ENCODE data around the gene EMP3.

EMP3 gene

DNA sequence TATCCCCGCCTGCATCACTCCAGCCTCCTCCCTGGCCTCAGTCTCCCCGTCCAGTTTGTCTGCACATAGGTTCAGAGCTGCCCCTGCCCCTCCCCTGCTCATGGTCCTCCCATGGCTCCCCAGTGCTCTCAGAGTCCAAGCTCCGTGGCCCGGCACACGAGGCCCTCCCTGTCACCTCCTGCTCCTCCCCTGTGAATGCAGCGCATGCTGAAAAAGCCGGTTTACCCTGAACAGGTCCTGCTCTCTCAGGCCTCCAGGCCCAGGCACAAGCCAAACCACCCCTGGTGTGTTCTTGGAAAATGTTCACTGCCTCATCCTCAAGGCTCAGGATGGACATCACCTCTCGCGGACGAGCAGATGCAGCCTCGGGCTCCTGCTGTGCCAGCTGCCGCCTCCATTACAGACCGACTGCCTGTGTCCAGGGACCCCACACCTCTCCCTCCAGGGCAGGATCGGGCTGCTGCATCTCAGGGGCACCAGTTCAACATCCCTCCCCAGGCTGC is 13.0 kb downstream of the EMP3 start:
- H3K27me3 ChIP-seq (ENCODE audit: control insufficient read depth in 1 of 2, insufficient read depth in 2 of 2, low read length in 2 of 2), result no peaks in the 10 kb centered on the region
- H3K36me3 ChIP-seq (ENCODE audit: insufficient read depth, low read length), result peaks cover 5% of the 10 kb centered on the region
- no peak overlapping the region for H3K9ac ChIP-seq (ENCODE audit: low read length)
- peaks cover 4% of the 10 kb centered on the region for H3K4me1 ChIP-seq (ENCODE audit: insufficient read depth, low read length)
- no peaks in the 10 kb centered on the region for H3K9me3 ChIP-seq (ENCODE audit: low read length)
- no peak overlapping the region for H3K27ac ChIP-seq (ENCODE audit: low read depth, low read length)
- no peak overlapping the region for H3K4me3 ChIP-seq (ENCODE audit: low read depth in 1 of 2, low read length in 2 of 2)

DNA sequence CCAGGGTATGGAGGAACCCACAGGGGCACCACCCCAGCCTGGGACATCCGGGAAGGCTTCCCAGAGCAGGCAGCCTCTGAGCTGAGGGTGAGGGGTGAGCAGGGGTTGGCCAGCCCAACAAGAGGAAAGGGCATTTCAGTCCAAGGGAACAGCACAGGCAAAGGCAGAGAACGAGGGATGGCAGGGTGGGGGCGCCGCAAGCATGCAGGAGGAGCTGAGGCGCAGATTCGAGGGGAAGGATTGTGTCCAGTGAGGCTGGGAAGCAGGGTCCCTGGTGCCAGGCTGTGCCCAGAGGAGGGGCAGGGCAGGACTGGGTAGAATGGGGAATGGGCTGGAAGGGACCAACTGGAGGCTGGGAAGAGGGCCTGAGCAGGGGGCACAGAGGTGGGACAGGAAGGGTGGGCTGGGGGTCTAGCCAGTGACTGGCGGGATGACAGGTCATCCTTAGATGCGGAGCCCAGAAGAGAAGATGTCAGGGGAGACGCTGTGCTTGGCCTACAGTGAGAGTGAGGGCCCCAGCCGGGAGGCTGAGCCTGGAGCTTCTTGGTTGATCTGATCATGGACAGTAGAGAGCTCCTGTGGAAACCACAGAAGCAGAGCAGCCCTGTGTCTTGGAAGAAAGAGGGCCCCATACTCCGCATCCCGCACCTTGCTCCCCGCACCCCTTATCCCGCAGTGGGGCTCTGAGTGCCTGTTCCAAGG is 13.6 kb downstream of the EMP3 start:
- H3K27ac ChIP-seq (ENCODE audit: low read depth, low read length), result no peak overlapping the region

DNA sequence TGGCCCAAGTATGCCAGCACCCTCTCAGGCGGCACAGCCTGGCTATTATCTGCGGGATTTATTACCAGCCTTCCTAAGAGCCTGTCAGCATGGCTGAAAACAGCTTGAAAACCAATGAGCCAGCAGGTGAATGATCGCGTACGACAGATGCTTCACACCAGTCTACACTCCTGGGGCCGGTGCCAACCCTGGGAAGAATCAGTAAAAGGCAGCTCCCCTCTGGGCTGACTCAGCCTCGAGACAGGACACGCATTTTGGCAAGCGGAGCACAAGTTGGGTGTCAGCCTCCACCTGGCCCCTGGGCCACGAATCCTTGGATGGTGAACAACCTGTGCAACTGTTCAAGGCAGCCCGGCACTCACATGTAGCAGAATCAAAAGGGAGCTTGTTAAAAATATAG is 15.6 kb downstream of the EMP3 start:
- Histone ChIP-seq H3K4me1 (ENCODE audit: insufficient read depth, low read length) (no peaks in the 10 kb centered on the region), H3K27ac (ENCODE audit: low read depth, low read length) (no peak overlapping the region), H3K4me3 (ENCODE audit: low read depth in 1 of 2, low read length in 2 of 2) (no peak overlapping the region), H3K9me3 (ENCODE audit: low read length) (no peaks in the 10 kb centered on the region), H3K9ac (ENCODE audit: low read length) (no peak overlapping the region), H3K27me3 (ENCODE audit: control insufficient read depth in 1 of 2, insufficient read depth in 2 of 2, low read length in 2 of 2) (no peaks in the 10 kb centered on the region), H3K36me3 (ENCODE audit: insufficient read depth, low read length) (peaks cover 5% of the 10 kb centered on the region)

More for the DNA sequence above, 13.6 kb downstream of the EMP3 start:
- H3K36me3 ChIP-seq (ENCODE audit: insufficient read depth, low read length), result peaks cover 5% of the 10 kb centered on the region
- no peaks in the 10 kb centered on the region for H3K4me1 ChIP-seq (ENCODE audit: insufficient read depth, low read length)
- H3K9me3 ChIP-seq (ENCODE audit: low read length), result no peaks in the 10 kb centered on the region
- no peak overlapping the region for H3K9ac ChIP-seq (ENCODE audit: low read length)
- no peaks in the 10 kb centered on the region for H3K27me3 ChIP-seq (ENCODE audit: control insufficient read depth in 1 of 2, insufficient read depth in 2 of 2, low read length in 2 of 2)
- H3K4me3 ChIP-seq (ENCODE audit: low read depth in 1 of 2, low read length in 2 of 2), result no peak overlapping the region

DNA sequence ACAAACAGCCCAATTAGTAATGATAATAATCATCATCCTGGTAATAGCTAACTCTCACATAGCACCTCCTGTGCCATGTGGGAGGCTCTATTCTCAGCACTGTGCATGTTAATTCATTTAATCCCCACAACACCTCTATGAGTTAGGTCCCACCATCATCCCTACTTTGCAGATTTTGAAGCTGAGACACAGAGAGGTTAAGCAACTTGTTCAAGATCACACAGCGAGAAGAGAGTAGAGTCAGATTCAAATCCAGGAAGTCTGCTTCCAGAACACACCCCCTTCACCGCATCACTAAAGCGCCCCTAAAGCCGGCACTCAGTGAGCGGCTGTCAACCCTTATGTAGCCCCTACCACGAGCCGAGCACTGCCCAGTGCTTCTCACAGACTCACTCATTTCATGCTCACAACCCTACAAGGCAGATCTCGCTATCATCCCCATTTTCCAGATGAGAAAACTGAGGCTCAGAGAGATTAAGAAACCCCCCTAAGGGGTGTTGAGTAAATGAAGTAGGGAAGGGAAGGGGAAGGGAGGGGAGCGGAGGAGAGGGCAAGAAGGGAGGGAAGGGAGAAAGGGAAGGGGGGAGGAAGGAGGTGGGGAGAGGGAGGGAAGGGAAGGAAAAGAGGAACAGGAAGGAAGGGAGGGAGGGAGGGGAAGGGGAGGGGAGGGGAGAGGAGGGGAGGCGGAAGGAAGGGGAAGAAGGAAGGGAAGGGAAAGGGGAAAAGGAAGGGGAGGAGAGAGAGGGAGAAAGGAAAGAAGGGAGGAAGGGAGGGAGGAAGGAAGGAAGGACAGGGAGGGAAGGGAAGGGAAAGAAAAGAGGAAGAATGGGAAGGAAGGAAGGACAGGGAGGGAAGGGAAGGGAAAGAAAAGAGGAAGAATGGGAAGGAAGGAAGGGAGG is 16.4 kb downstream of the EMP3 start:
- H3K9ac ChIP-seq (ENCODE audit: low read length), result no peak overlapping the region
- H3K36me3 ChIP-seq (ENCODE audit: insufficient read depth, low read length), result peaks cover 5% of the 10 kb centered on the region
- no peak overlapping the region for H3K4me3 ChIP-seq (ENCODE audit: low read depth in 1 of 2, low read length in 2 of 2)
- H3K9me3 ChIP-seq (ENCODE audit: low read length), result no peaks in the 10 kb centered on the region
- H3K27ac ChIP-seq (ENCODE audit: low read depth, low read length), result no peak overlapping the region
- no peaks in the 10 kb centered on the region for H3K27me3 ChIP-seq (ENCODE audit: control insufficient read depth in 1 of 2, insufficient read depth in 2 of 2, low read length in 2 of 2)
- H3K4me1 ChIP-seq (ENCODE audit: insufficient read depth, low read length), result no peaks in the 10 kb centered on the region

DNA sequence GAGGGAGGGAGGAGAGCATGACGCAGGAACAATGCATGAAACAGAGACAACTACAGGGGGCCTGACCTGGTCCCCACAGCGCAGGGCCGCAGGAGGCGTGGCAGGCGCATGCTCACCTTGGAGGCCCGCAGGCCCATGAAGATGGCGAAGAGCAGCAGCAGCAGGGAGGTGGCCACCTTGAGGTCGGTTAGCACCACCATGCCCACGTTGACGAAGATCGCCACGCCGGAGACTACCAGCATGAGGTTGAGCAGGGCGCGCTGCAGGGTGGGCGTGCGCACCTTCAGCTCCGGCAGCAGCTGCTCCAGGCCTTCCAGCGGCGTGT is 17.0 kb downstream of the EMP3 start:
- H3K36me3 ChIP-seq (ENCODE audit: insufficient read depth, low read length), result peaks cover 5% of the 10 kb centered on the region
- H3K4me3 ChIP-seq (ENCODE audit: low read depth in 1 of 2, low read length in 2 of 2), result no peak overlapping the region
- H3K9me3 ChIP-seq (ENCODE audit: low read length), result no peaks in the 10 kb centered on the region
- no peak overlapping the region for H3K27ac ChIP-seq (ENCODE audit: low read depth, low read length)
- no peaks in the 10 kb centered on the region for H3K4me1 ChIP-seq (ENCODE audit: insufficient read depth, low read length)
- no peaks in the 10 kb centered on the region for H3K27me3 ChIP-seq (ENCODE audit: control insufficient read depth in 1 of 2, insufficient read depth in 2 of 2, low read length in 2 of 2)
- no peak overlapping the region for H3K9ac ChIP-seq (ENCODE audit: low read length)

DNA sequence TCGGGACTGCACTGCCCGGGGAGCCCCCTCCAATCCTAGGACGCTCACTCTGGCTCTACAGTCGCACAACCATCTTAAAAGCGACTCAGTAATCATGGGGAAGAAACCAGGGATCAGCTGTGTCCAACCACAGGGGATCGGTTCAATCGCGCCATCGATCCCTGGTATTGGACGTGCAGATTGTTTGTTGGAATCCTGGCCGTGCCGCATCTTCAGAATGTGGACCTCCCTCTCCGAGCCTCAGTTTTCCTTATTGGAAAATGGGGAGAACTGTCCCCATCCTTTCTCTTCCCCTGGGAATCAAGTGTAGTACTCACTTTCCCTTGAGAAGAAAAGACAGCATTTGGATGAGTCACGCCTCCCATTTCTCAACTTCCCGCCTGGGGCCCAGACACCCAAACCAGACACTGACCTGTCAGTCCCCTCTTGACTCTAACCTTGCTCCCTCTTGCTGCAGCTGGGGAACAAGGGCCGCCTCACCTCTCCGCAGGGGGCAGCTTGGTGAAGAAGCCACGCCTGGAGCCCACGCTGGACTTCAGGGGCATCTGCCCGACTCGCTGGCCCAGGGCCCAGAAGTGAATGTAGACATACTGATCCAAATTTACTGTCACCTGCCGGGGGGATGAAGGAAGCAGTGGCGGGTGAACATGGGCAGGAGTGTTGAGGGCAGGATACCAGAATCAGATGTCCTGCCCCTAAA is 17.6 kb downstream of the EMP3 start:
- no peak overlapping the region for H3K27ac ChIP-seq (ENCODE audit: low read depth, low read length)
- H3K4me1 ChIP-seq (ENCODE audit: insufficient read depth, low read length), result no peaks in the 10 kb centered on the region
- H3K27me3 ChIP-seq (ENCODE audit: control insufficient read depth in 1 of 2, insufficient read depth in 2 of 2, low read length in 2 of 2), result no peaks in the 10 kb centered on the region
- no peak overlapping the region for H3K9ac ChIP-seq (ENCODE audit: low read length)
- H3K36me3 ChIP-seq (ENCODE audit: insufficient read depth, low read length), result peaks cover 5% of the 10 kb centered on the region
- no peak overlapping the region for H3K4me3 ChIP-seq (ENCODE audit: low read depth in 1 of 2, low read length in 2 of 2)
- H3K9me3 ChIP-seq (ENCODE audit: low read length), result no peaks in the 10 kb centered on the region

DNA sequence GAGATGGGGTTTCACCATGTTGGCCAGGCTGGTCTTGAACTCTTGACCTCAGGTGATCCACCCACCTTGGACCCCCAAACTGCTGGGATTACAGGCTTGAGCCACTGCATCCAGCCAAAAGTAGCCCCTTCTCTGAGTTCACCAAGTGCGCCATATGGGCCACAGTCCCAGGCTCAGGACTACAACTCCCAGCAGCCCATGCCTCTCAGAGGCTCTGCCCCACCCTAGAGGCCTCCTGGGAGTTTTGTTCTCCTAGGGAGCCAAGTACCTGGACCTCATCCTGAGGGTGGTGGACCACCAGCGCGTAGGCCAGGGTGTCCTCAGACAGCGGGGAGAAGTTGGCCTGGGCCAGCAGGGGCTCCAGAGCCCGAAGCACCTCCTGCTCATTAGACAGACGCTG is 19.5 kb downstream of the EMP3 start:
- H3K9ac ChIP-seq (ENCODE audit: low read length), result no peak overlapping the region
- H3K36me3 ChIP-seq (ENCODE audit: insufficient read depth, low read length), result peaks cover 5% of the 10 kb centered on the region
- H3K4me1 ChIP-seq (ENCODE audit: insufficient read depth, low read length), result no peaks in the 10 kb centered on the region
- no peak overlapping the region for H3K4me3 ChIP-seq (ENCODE audit: low read depth in 1 of 2, low read length in 2 of 2)
- no peaks in the 10 kb centered on the region for H3K9me3 ChIP-seq (ENCODE audit: low read length)
- H3K27me3 ChIP-seq (ENCODE audit: control insufficient read depth in 1 of 2, insufficient read depth in 2 of 2, low read length in 2 of 2), result no peaks in the 10 kb centered on the region
- H3K27ac ChIP-seq (ENCODE audit: low read depth, low read length), result no peak overlapping the region

DNA sequence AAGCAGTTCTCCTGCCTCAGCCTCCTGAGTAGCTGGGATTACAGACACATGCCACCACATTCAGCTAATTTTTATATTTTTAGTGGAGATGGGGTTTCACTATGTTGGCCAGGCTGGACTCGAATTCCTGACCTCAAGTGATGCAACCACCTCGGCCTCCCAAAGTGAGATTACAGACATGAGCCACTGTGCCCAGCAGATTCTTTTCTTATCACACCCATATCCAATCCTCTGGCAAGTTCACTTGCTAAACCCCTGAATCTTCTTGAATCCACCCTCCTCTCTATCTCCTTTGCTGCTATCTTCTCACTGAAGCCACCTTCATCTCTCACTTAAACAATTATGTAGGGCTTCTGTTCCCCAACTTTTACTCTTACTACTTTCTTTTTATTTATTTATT is 20.8 kb downstream of the EMP3 start:
- H3K27me3 ChIP-seq (ENCODE audit: control insufficient read depth in 1 of 2, insufficient read depth in 2 of 2, low read length in 2 of 2), result no peaks in the 10 kb centered on the region
- H3K27ac ChIP-seq (ENCODE audit: low read depth, low read length), result no peak overlapping the region
- H3K4me1 ChIP-seq (ENCODE audit: insufficient read depth, low read length), result no peaks in the 10 kb centered on the region
- H3K9me3 ChIP-seq (ENCODE audit: low read length), result no peaks in the 10 kb centered on the region
- peaks cover 5% of the 10 kb centered on the region for H3K36me3 ChIP-seq (ENCODE audit: insufficient read depth, low read length)
- no peak overlapping the region for H3K4me3 ChIP-seq (ENCODE audit: low read depth in 1 of 2, low read length in 2 of 2)
- no peak overlapping the region for H3K9ac ChIP-seq (ENCODE audit: low read length)

DNA sequence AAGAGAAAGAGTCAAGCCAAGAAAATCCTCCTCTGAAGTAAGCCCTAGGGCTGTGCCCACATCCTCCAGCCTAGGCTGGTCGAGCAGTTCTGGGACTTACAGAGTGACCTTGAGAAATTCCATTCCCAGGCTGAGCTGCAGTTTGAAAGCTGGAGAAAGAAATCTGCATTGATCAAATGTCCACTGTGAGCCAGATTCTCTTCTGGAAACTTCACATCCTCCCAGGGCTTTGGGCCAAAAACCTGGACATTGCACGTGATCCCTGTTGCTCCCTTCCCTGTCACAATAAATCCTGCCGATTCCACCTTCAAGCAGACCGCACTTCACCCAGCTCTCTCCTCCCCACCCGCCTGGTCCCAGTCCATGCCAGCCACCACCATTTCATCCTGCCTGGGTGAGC is 22.7 kb downstream of the EMP3 start:
- Histone ChIP-seq H3K9ac (ENCODE audit: low read length) (no peak overlapping the region), H3K27ac (ENCODE audit: low read depth, low read length) (no peak overlapping the region), H3K9me3 (ENCODE audit: low read length) (no peaks in the 10 kb centered on the region)

DNA sequence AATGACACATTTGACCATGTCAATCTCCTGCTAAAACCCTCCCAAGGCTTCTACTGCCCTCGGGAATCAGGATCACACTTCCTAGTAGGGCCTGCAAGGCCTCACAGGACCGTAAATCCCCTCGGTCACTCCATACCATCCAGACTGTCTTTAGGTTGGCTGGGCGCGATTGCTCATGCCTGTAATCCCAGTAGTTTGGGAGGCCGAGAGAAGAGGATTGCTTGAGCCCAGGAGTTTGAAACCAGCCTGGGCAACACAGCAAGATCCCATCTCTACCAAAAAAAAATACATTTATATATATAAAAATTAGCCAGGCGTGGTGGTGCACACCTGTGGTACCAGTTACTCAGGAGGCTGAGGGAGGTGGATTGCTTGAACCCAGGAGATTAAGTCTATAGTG is 23.4 kb downstream of the EMP3 start:
- Histone ChIP-seq H3K27ac (ENCODE audit: low read depth, low read length) (no peak overlapping the region), H3K4me1 (ENCODE audit: insufficient read depth, low read length) (no peaks in the 10 kb centered on the region), H3K4me3 (ENCODE audit: low read depth in 1 of 2, low read length in 2 of 2) (no peak overlapping the region), H3K27me3 (ENCODE audit: control insufficient read depth in 1 of 2, insufficient read depth in 2 of 2, low read length in 2 of 2) (no peaks in the 10 kb centered on the region), H3K36me3 (ENCODE audit: insufficient read depth, low read length) (no peaks in the 10 kb centered on the region), H3K9me3 (ENCODE audit: low read length) (no peaks in the 10 kb centered on the region), H3K9ac (ENCODE audit: low read length) (no peak overlapping the region)

More for the DNA sequence above, 22.7 kb downstream of the EMP3 start:
- H3K36me3 ChIP-seq (ENCODE audit: insufficient read depth, low read length), result no peaks in the 10 kb centered on the region
- H3K27me3 ChIP-seq (ENCODE audit: control insufficient read depth in 1 of 2, insufficient read depth in 2 of 2, low read length in 2 of 2), result no peaks in the 10 kb centered on the region
- H3K4me3 ChIP-seq (ENCODE audit: low read depth in 1 of 2, low read length in 2 of 2), result no peak overlapping the region
- no peaks in the 10 kb centered on the region for H3K4me1 ChIP-seq (ENCODE audit: insufficient read depth, low read length)

DNA sequence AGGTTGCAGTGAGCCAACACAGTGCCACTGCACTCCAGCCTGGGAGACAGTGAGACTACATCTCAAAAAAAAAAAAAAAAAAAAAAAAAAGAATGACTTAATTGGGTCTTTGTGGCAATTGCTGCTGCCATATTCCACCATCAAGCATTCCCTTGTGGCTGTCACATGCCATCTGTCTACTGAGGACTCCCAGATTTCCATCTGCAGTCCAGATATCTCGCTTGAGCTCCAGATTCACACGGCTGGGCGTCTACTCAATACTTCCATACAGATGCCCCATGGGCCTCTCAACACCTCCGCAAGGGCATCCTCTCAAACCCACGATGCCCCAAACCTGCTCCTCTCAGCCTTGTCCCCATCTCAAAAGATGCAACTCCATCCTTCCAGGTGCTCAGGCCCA is 25.5 kb downstream of the EMP3 start:
- Histone ChIP-seq H3K4me3 (ENCODE audit: low read depth in 1 of 2, low read length in 2 of 2) (no peak overlapping the region), H3K4me1 (ENCODE audit: insufficient read depth, low read length) (no peaks in the 10 kb centered on the region)

More for the DNA sequence above, 25.5 kb downstream of the EMP3 start:
- H3K9me3 ChIP-seq (ENCODE audit: low read length), result no peaks in the 10 kb centered on the region
- H3K27ac ChIP-seq (ENCODE audit: low read depth, low read length), result no peak overlapping the region
- no peaks in the 10 kb centered on the region for H3K36me3 ChIP-seq (ENCODE audit: insufficient read depth, low read length)
- H3K27me3 ChIP-seq (ENCODE audit: control insufficient read depth in 1 of 2, insufficient read depth in 2 of 2, low read length in 2 of 2), result no peaks in the 10 kb centered on the region
- no peak overlapping the region for H3K9ac ChIP-seq (ENCODE audit: low read length)
